HCT116 (cell line): ENCODE data around the gene MAIP1. TPM values are rescaled to one million over a fixed set of nuclear protein-coding genes. Genes with fewer than 3 reads are reported as not detected.

Experiments used
- ATAC-seq: fragments of 200-7000 bp; cut with Tn5 transposase; 2 replicates; pipeline ENCODE4 v1.9.1; 2020; ENCODE audit warnings: mild to moderate bottlenecking, moderate library complexity
- BruUV-seq: library from RNA; stranded (reverse); fragments of 400-500 nt; replicated peaks from 2 replicates; lab custom pipeline; 2021; lab: Mats Ljungman, UMichigan
- CTCF ChIA-PET: fragments of 300-600 bp; sonication (Branson Sonifier 250); formaldehyde crosslinking; loops from one replicate; lab custom pipeline; 2021; ENCODE audit warnings: antibody characterized with exemption; lab: Charles Lee
- POLR2A ChIA-PET: fragments of 300-600, 350-600 bp; sonication (Branson Sonifier 250); formaldehyde crosslinking; loops from one replicate; lab custom pipeline; 2021; ENCODE audit warnings: antibody characterized with exemption; lab: Charles Lee
- RAD21 ChIA-PET, 2 experiments: fragments of 300-600 bp; sonication (Branson Sonifier 250); formaldehyde crosslinking; loops; one replicate each; lab custom pipeline; 2023; ENCODE audit warnings: low total read pairs in 2 of 2; ENCODE audit not compliant: uncharacterized antibody in 2 of 2, unreplicated experiment in 2 of 2, low non-redundant PET in 1 of 2; lab: Charles Lee
- DNase-seq: peaks from one replicate; pipeline ENCODE4 v3.0.0-alpha.2; 2010; ENCODE audit warnings: low read depth, low spot score
- H2AFZ ChIP-seq: fragments of 200-600 bp; shearing (Covaris generic), sonication (generic); 2 replicates; pipeline ENCODE4 v1.6.1; 2017; ENCODE audit warnings: low read depth, mixed run types, mixed read lengths, antibody characterized with exemption, low read length; ENCODE audit not compliant: poor library complexity, severe bottlenecking
- H3K27ac ChIP-seq: 2 replicates; pipeline ENCODE4 v1.5.1; 2012; ENCODE audit warnings: low read depth, low read length
- H3K27me3 ChIP-seq: fragments of 200-600 bp; sonication (generic); 2 replicates; pipeline ENCODE4 v1.6.1; 2016; ENCODE audit warnings: mixed run types, low read length, mixed read lengths; ENCODE audit not compliant: insufficient read depth
- H3K36me3 ChIP-seq, 2 experiments: fragments of 200-500 bp in 1 of 2; fragments of 200-600 bp in 1 of 2; sonication (Bioruptor generic) in 1 of 2; sonication (generic) in 1 of 2; 2 replicates each; pipeline versions ENCODE4 v1.5.1 to v1.6.1; 2014 to 2016; ENCODE audit warnings: low read length in 2 of 2, inconsistent platforms in 1 of 2, mixed read lengths in 1 of 2, mixed run types in 1 of 2; ENCODE audit not compliant: insufficient read depth in 2 of 2, control insufficient read depth in 1 of 2
- H3K4me1 ChIP-seq, 2 experiments: fragments of 200-600 bp in 1 of 2; sonication (generic) in 1 of 2; 2 replicates each; pipeline versions ENCODE4 v1.5.1 to v1.6.1; 2012 to 2017; ENCODE audit warnings: low read length in 2 of 2, inconsistent platforms in 1 of 2, mild to moderate bottlenecking in 1 of 2, mixed read lengths in 1 of 2, mixed run types in 1 of 2, moderate library complexity in 1 of 2; ENCODE audit not compliant: insufficient read depth in 2 of 2, control insufficient read depth in 1 of 2
- H3K4me2 ChIP-seq: fragments of 200-600 bp; sonication (generic); 2 replicates; pipeline ENCODE4 v1.6.1; 2017; ENCODE audit warnings: mixed run types, low read length, mixed read lengths
- H3K4me3 ChIP-seq, 2 experiments: fragments of 200-600 bp in 1 of 2; sonication (generic) in 1 of 2; replicated peaks in 1 of 2; 2 replicates each; pipeline ENCODE4 v1.5.1; 2011 to 2016; ENCODE audit warnings: low read length in 2 of 2, control low read depth in 1 of 2, low read depth in 1 of 2, mild to moderate bottlenecking in 1 of 2, mixed read lengths in 1 of 2, mixed run types in 1 of 2
- H3K79me2 ChIP-seq: fragments of 200-600 bp; sonication (generic); 2 replicates; pipeline ENCODE4 v1.6.1; 2017; ENCODE audit warnings: mild to moderate bottlenecking, mixed run types, low read length, moderate library complexity, mixed read lengths; ENCODE audit not compliant: insufficient read depth
- H3K9ac ChIP-seq: fragments of 200-600 bp; sonication (generic); 2 replicates; pipeline ENCODE4 v1.6.1; 2016; ENCODE audit warnings: low read length, mixed read lengths
- H3K9me2 ChIP-seq: fragments of 200-600 bp; sonication (generic), shearing (Covaris generic); 2 replicates; pipeline ENCODE4 v1.6.1; 2017; ENCODE audit warnings: mixed run types, mild to moderate bottlenecking, moderate library complexity; ENCODE audit not compliant: insufficient read depth
- H3K9me3 ChIP-seq, 2 experiments: fragments of 200-500 bp in 1 of 2; fragments of 200-600 bp in 1 of 2; sonication (Bioruptor generic) in 1 of 2; sonication (generic) in 1 of 2; 2 replicates each; pipeline ENCODE4 v1.6.1; 2014 to 2017; ENCODE audit warnings: low read length in 2 of 2, mixed read lengths in 2 of 2, inconsistent platforms in 1 of 2, low read depth in 1 of 2, mild to moderate bottlenecking in 1 of 2, mixed run types in 1 of 2, moderate library complexity in 1 of 2; ENCODE audit not compliant: control insufficient read depth in 1 of 2, insufficient read depth in 1 of 2
- H4K20me1 ChIP-seq: fragments of 200-600 bp; sonication (generic), shearing (Covaris generic); 2 replicates; pipeline ENCODE4 v1.6.1; 2017; ENCODE audit warnings: mixed run types, mild to moderate bottlenecking, moderate library complexity; ENCODE audit not compliant: insufficient read depth
- ELF1 ChIP-seq: IDR thresholded peaks from 2 replicates; pipeline ENCODE4 v1.6.1; 2012; ENCODE audit warnings: low read depth, borderline replicate concordance
- EZH2phosphoT487 ChIP-seq: fragments of 200-600 bp; IDR thresholded peaks from 2 replicates; pipeline ENCODE4 v1.6.1; 2018; ENCODE audit warnings: antibody characterized with exemption, borderline replicate concordance
- POLR2AphosphoS5 ChIP-seq: IDR thresholded peaks from 2 replicates; pipeline ENCODE4 v1.6.1; 2011; ENCODE audit warnings: mild to moderate bottlenecking, low read depth, low read length, moderate library complexity
- RAD21 ChIP-seq: IDR thresholded peaks from 2 replicates; pipeline ENCODE4 v1.6.1; 2012; ENCODE audit warnings: low read depth, mild to moderate bottlenecking
- REST ChIP-seq: IDR thresholded peaks from 2 replicates; pipeline ENCODE4 v1.6.1; 2012; ENCODE audit warnings: low read depth
- YY1 ChIP-seq: IDR thresholded peaks from 2 replicates; pipeline ENCODE4 v1.6.1; 2011; ENCODE audit warnings: low read length, low read depth, moderate library complexity, mild to moderate bottlenecking; ENCODE audit not compliant: insufficient replicate concordance; ENCODE audit errors: extremely low read depth
- ZBTB33 ChIP-seq: IDR thresholded peaks from 2 replicates; pipeline ENCODE4 v1.6.1; 2011; ENCODE audit warnings: mild to moderate bottlenecking, low read length, moderate library complexity; ENCODE audit not compliant: insufficient replicate concordance; ENCODE audit errors: extremely low read depth
- ZFX ChIP-seq: fragments of 450-650 bp; IDR thresholded peaks from 2 replicates; pipeline ENCODE4 v1.6.1; 2017
- ZNF274 ChIP-seq: fragments of 200-500 bp; sonication (Bioruptor generic); IDR thresholded peaks from 2 replicates; pipeline ENCODE4 v1.6.1; 2014; ENCODE audit warnings: mild to moderate bottlenecking, low read depth, low read length, inconsistent platforms
- intact Hi-C: fragments of 100-400 bp; cut with micrococcal nuclease; formaldehyde crosslinking; loops from 2 replicates; pipeline ENCODE4 v1.10.0; 2022
- total RNA-seq: library from RNA; stranded (reverse); gene quantifications from one replicate; pipeline ENCODE4 v1.2.1, GENCODE V29; 2021; ENCODE audit not compliant: unreplicated experiment
- TF ChIP-seq, protein P1 (sequence below): IDR thresholded peaks from 2 replicates; pipeline ENCODE4 v1.6.1; 2012

MAIP1 gene
- total RNA-seq, 1 experiment from 2014 or later, result 32.5 TPM

GRCh38 chr2:199923924-199924323 is 31.5 kb upstream of the MAIP1 start:
- no peak for ATAC-seq
- Histone ChIP-seq H3K4me1 (no peaks in the 10 kb centered on the region), H3K4me3 (no peak overlapping the region), H3K27ac (no peak overlapping the region), H3K9ac (no peak overlapping the region), H3K9me3 (no peaks in the 10 kb centered on the region), H3K27me3 (no peaks in the 10 kb centered on the region), H3K9me2 (no peaks in the 10 kb centered on the region), H3K79me2 (peaks cover 96% of the 10 kb centered on the region), H4K20me1 (peaks cover 5% of the 10 kb centered on the region; the same call in 1 of the 2 replicates), H3K4me2 (no peak overlapping the region), H2AFZ (no peak overlapping the region), H3K36me3 (peaks cover 0 to 22% of the 10 kb centered on the region in 2 experiments; a peak in 2 of 4 replicates)
- ChIA-PET RAD21 (no interaction called here), CTCF (no interaction called here), POLR2A (no interaction called here)
- intact Hi-C loops, result no loop called here
- DNase-seq, result no peak
- no TSS peak for BruUV-seq
- TF ChIP-seq EZH2phosphoT487 (no peak), ZNF274 (no peak), ZBTB33 (no peak), RAD21 (no peak), REST (no peak), POLR2AphosphoS5 (no peak), YY1 (no peak), ELF1 (no peak), ZFX (no peak)
- TF ChIP-seq, protein P1, sequence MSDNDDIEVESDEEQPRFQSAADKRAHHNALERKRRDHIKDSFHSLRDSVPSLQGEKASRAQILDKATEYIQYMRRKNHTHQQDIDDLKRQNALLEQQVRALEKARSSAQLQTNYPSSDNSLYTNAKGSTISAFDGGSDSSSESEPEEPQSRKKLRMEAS, result no peak
